Rectal smooth muscle tissue (tissue), 1 donor: ENCODE results near the gene KLF15.

Source experiments
- H3K27ac ChIP-seq: one replicate; pipeline ENCODE4 v1.7.0; 2013; ENCODE audit warnings: low read depth, low read length, inconsistent platforms
- H3K27me3 ChIP-seq: one replicate; pipeline ENCODE4 v1.7.0; 2013; ENCODE audit warnings: low read length; ENCODE audit not compliant: control insufficient read depth, insufficient read depth
- H3K36me3 ChIP-seq: one replicate; pipeline ENCODE4 v1.7.0; 2013; ENCODE audit warnings: low read length; ENCODE audit not compliant: control insufficient read depth, insufficient read depth
- H3K4me1 ChIP-seq: one replicate; pipeline ENCODE4 v1.7.0; 2013; ENCODE audit warnings: low read length; ENCODE audit not compliant: control insufficient read depth, insufficient read depth
- H3K4me3 ChIP-seq: one replicate; pipeline ENCODE4 v1.7.0; 2013; ENCODE audit warnings: low read length
- H3K9ac ChIP-seq: one replicate; pipeline ENCODE4 v1.7.0; 2013; ENCODE audit warnings: low read length

Gene KLF15

GRCh38 chr3:126316031-126316461 lies 41.2 kb downstream of the KLF15 start:
- Histone ChIP-seq H3K36me3 (no peaks in the 10 kb centered on the region), H3K9ac (no peak overlapping the region), H3K4me1 (peaks cover 2% of the 10 kb centered on the region), H3K27me3 (peaks cover 2% of the 10 kb centered on the region), H3K27ac (no peak overlapping the region), H3K4me3 (no peak overlapping the region)

DNA sequence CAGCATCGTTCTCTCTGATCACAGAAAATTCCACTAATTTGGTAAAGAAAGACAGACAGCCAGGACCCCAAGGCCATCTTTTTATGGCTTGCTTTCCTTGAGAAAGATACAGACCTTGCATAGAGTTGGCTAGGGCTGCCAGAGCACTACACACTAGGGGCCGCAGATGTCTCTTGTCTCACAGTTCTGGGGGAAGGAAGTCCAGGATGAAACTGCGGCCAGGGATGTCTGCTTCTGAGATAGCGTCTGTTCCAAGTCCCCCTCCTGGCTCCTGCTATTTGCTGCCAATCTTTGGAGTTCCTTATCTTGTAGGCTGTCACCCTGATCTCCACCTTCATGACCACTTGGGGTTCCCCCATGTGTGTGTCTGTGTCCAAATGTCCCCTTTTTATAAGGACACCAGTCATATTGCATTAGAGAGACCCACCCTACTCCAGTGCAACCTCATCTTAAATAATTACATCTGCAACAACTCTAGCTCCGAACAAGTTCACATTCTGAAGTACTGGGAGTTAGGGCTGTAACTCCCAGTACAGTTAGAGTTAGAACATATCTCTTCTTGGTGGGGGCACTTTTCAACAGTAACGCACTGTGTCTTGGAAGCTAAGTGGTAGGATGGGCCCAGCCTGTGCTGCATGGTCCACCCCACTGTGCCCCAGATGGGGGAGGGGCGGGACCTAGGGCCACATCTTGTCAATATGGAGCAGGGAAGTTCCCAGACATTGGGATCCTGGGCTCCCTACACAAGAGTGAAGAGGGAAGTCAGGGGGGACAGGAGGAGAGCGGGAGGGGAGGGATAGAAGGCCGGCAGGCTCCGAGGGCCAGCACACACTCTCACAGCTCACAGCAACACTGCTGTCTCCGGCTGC lies 42.2 kb downstream of the KLF15 start:
- Histone ChIP-seq H3K4me3 (no peak overlapping the region), H3K4me1 (peaks cover 2% of the 10 kb centered on the region), H3K27ac (peak overlapping the region; percentile 3), H3K27me3 (peaks cover 2% of the 10 kb centered on the region), H3K9ac (no peak overlapping the region), H3K36me3 (no peaks in the 10 kb centered on the region)

DNA sequence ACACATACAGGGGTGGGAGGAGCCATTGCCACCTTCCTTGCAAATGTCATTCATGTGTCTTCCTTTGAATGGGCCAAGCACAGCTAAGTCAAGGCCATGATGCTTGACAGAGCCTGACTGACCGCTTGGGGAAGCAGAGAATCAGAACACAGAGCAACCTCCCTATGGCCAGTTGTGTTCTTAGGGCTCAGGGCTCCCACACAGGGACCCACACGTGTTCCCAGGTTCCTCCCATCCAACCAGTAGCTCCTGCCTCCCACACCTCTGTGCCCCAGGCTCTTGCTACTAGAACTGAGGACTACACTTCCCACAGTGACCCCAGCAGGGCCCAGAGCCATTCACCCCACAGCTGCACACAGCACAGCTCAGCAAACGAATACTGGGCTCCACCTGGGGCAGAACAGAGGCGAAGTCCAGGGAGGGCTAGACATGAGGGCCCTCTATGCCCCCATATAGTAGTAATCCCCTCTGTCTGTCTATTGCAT lies 42.9 kb downstream of the KLF15 start:
- peaks cover 2% of the 10 kb centered on the region for H3K4me1 ChIP-seq
- no peak overlapping the region for H3K27ac ChIP-seq
- peaks cover 2% of the 10 kb centered on the region for H3K27me3 ChIP-seq
- H3K36me3 ChIP-seq, result no peaks in the 10 kb centered on the region
- no peak overlapping the region for H3K4me3 ChIP-seq
- H3K9ac ChIP-seq, result no peak overlapping the region

DNA sequence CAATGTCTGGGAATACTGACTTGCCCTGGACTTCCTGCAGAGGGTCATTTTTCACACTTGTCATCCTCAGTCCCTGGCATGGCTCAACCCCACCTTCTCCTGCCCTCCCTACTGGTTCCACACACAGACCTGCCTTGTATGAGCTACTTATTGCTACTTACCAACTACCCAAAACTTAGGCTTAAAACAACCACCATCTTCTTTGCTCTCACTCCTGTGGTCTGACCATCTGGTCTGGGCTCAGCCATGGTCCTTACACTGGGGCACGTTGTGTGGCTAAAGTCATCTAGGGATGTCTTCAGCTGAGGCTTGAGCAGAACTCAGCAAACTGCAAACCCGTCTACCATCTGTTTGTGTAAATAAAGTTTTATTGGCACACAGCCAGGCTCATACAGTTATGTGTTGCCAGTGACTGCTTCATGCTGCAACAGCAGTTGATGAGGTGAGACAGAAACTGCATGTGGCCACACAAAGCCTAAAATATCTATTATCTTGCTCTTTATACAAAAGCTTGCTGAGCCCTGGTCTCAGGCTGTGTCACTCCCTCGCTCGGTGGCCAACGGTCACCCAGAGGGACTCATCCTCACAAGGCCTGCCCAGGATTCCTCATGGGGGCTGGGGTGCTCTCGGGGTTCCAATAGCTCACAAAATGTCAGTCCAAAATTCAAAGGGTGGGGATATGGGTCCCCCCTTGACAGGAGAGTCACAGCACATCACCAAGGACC lies 43.5 kb downstream of the KLF15 start:
- peaks cover 2% of the 10 kb centered on the region for H3K4me1 ChIP-seq
- peaks cover 2% of the 10 kb centered on the region for H3K27me3 ChIP-seq
- no peak overlapping the region for H3K27ac ChIP-seq
- no peaks in the 10 kb centered on the region for H3K36me3 ChIP-seq
- H3K4me3 ChIP-seq, result no peak overlapping the region
- no peak overlapping the region for H3K9ac ChIP-seq

GRCh38 chr3:126313166-126313565 lies 44.0 kb downstream of the KLF15 start:
- Histone ChIP-seq H3K4me1 (peaks cover 2% of the 10 kb centered on the region), H3K27me3 (peaks cover 2% of the 10 kb centered on the region)

DNA sequence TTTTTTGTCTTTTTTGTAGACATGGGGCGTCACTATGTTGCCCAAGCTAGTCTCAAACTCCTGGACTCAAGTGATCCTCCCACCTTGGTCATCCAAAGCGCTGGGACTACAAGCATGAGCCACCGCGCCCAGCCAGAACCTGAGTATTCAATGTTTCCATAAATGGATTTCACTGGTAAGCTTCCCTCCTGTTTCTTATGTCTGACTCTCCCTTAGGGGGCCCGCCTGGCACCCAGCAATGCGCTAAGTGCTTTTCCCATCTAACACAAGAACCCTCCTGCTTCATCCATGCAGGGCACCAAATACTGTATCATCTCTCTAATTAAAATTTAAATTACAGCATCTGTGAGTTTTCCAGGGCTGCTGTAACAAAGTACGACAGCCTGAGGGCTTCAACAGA lies 44.9 kb downstream of the KLF15 start:
- Histone ChIP-seq H3K36me3 (no peaks in the 10 kb centered on the region), H3K27me3 (peaks cover 2% of the 10 kb centered on the region), H3K4me3 (no peak overlapping the region), H3K27ac (no peak overlapping the region), H3K9ac (no peak overlapping the region), H3K4me1 (peaks cover 2% of the 10 kb centered on the region)

More at GRCh38 chr3:126313166-126313565, 44.0 kb downstream of the KLF15 start:
- no peak overlapping the region for H3K9ac ChIP-seq
- H3K4me3 ChIP-seq, result no peak overlapping the region
- H3K27ac ChIP-seq, result no peak overlapping the region
- H3K36me3 ChIP-seq, result no peaks in the 10 kb centered on the region

DNA sequence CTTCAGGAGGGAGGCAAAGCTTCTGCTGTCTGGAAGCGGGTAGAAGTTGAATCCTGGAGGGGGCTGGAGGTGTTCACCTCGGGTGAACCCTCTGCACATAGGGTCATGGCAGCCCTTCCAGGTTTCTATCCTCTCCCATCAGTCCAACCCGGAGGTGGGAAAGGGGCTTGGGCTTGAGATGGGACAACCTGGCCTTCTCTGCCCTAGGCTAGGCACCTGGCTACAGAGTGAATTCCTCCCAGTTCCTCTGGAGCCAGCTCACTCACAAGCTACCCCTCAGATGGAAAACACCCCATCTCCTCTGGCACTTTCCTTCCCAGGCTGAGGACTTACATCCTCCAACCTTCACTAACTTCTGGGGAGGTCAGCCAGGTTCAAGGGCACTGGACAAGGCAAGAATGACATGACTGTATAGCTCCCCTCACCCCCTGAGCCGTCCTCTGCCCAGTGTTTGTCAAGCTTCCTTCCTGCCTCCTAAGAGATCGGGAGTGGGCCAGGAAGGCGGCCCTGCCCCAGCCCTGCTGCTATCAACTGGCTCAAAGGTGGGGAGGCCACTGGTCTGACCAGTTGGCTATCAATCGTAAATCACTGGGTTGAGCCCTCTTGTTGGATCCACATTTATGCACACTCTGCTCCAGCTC lies 45.8 kb downstream of the KLF15 start:
- Histone ChIP-seq H3K36me3 (no peaks in the 10 kb centered on the region), H3K27me3 (peaks cover 2% of the 10 kb centered on the region)

GRCh38 chr3:126310816-126311215 lies 46.4 kb downstream of the KLF15 start:
- no peak overlapping the region for H3K4me3 ChIP-seq

More for the DNA sequence above, 45.8 kb downstream of the KLF15 start:
- Histone ChIP-seq H3K9ac (no peak overlapping the region), H3K27ac (no peak overlapping the region), H3K4me3 (no peak overlapping the region), H3K4me1 (peaks cover 2% of the 10 kb centered on the region)

DNA sequence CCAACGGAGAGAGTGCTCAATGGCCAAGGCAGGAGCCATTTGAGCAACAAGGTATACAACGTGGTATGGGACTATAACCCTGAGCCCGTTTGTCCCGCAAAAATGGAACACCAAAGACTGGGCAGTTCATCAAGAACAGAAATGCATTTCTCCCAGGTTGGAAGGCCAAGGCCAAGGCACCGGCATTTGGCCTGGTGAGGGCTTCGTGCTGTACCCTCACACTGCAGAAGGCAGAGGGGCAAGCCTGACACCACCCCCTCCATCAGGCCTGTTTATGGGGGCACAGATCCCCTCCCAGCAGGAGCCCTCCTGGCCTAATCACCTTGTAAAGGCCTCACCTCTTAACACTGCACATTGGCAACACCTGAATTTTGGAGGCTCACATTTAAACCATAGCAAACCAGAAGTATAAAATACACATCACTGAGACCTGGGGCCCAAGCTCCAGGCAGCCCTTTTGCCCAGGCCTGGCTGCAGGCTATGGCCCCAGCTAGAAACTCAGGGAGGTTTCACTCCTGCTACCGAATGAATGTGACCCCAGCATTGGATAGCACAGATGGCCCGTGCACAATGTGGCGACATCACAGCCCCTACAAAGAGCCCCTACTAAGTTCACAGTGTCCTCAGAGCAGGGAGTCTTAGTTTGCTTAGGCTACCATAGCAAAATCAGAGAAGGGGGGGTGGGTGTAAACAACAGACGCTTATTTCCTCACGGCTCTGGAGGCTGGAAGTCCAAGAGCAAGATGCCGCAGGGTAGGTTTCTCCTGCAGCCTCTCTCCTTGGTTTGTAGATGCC lies 47.1 kb downstream of the KLF15 start:
- Histone ChIP-seq H3K4me3 (no peak overlapping the region), H3K4me1 (no peaks in the 10 kb centered on the region), H3K27ac (no peak overlapping the region), H3K27me3 (no peaks in the 10 kb centered on the region), H3K9ac (no peak overlapping the region), H3K36me3 (no peaks in the 10 kb centered on the region)

More at GRCh38 chr3:126310816-126311215, 46.4 kb downstream of the KLF15 start:
- H3K36me3 ChIP-seq, result no peaks in the 10 kb centered on the region
- H3K27me3 ChIP-seq, result no peaks in the 10 kb centered on the region
- H3K27ac ChIP-seq, result no peak overlapping the region
- no peak overlapping the region for H3K9ac ChIP-seq
- peaks cover 2% of the 10 kb centered on the region for H3K4me1 ChIP-seq

DNA sequence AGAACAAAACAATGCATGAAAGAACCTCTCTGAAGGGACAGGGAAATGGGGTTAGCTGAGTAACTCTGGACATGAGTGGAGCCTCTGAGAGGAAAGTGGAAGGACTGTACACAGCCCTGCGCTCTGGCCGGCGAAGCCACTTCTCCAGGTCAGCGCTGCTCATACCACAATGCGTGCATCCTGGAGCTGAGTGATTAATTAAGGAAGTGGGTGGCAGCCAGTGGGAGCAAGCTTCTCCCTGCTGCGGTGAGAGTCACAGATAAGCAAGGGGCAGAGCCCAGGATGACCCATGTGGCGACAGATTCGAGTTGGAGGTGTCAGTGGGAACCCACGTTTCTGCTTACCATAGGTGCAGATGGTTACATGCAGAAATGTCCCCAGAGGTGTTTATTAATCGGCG lies 48.0 kb downstream of the KLF15 start:
- no peak overlapping the region for H3K4me3 ChIP-seq
- H3K27ac ChIP-seq, result no peak overlapping the region
- no peaks in the 10 kb centered on the region for H3K36me3 ChIP-seq
- H3K27me3 ChIP-seq, result no peaks in the 10 kb centered on the region
- H3K4me1 ChIP-seq, result no peaks in the 10 kb centered on the region
- no peak overlapping the region for H3K9ac ChIP-seq

DNA sequence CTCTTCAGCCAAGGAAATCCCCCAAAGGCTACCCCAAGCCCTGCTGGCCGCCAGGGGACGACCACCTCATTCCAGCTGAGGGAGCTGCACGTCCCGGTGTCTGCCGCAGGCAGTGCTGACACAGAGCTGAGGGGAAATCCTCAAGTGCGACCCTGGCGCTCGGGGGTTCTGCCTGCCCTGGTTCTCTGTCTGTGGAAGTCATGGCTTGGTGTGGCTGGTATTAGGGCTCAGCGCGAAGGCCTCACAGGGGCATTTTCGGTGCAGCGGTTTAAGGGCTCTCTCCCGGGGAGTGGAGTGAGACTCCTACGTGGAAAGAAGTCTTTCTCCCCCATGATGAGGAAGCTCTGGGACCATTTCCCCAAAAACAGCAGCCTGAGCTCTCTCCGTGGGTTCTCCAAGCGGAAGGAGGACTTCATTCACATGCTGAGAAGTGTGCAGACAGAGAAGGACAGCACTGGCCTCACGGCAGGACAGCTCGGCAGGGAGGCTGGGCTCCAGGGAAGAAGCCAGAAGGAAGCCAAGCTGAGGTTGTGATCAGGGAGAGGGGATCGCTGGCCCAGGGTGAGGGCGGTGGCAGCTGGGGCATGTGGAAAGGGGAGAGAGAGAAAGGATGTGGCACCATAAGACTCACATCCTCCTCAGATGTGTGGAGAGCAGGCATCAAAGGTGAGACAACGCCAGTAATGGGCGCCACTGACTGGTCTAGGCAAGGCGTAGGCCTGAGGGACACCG lies 48.6 kb downstream of the KLF15 start:
- H3K4me3 ChIP-seq, result no peak overlapping the region
- no peaks in the 10 kb centered on the region for H3K4me1 ChIP-seq
- H3K27ac ChIP-seq, result no peak overlapping the region
- H3K36me3 ChIP-seq, result no peaks in the 10 kb centered on the region
- H3K9ac ChIP-seq, result no peak overlapping the region
- no peaks in the 10 kb centered on the region for H3K27me3 ChIP-seq
